ENCODE results near the gene UST.
"Not testable (repeated sequence)": the region's sequence is repeated elsewhere in the genome, so short reads cannot be mapped to it uniquely, and the experiment has no call there.

UST gene

GRCh38 chr6:149094156-149094555, 347.3 kb downstream of the UST start:
- TF ChIP-seq CTCF (IDR thresholded peaks at IDR 0.05; ENCODE audit: extremely low read depth, missing control alignments), result no peak
- no peak for DNase-seq (ENCODE audit: low spot score)

- no peak for DNase-seq (ENCODE audit: low spot score)
- no peak for TF ChIP-seq CTCF (IDR thresholded peaks at IDR 0.05; ENCODE audit: extremely low read depth, missing control alignments)
Measured at GRCh38 chr6:149094934-149095351, 348.1 kb downstream of the UST start.

GRCh38 chr6:149095842-149096241, 349.0 kb downstream of the UST start:
- no peak for TF ChIP-seq CTCF (IDR thresholded peaks at IDR 0.05; ENCODE audit: extremely low read depth, missing control alignments)
- no peak for DNase-seq (ENCODE audit: low spot score)

GRCh38 chr6:149097794-149098193, 351.0 kb downstream of the UST start:
- no peak for TF ChIP-seq CTCF (IDR thresholded peaks at IDR 0.05; ENCODE audit: extremely low read depth, missing control alignments)
- no peak for DNase-seq (ENCODE audit: low spot score)

GRCh38 chr6:149098700-149099276, 352.0 kb downstream of the UST start:
- no peak for DNase-seq (ENCODE audit: low spot score)
- no peak for TF ChIP-seq CTCF (IDR thresholded peaks at IDR 0.05; ENCODE audit: extremely low read depth, missing control alignments)

- no peak for DNase-seq (ENCODE audit: low spot score)
- TF ChIP-seq CTCF (IDR thresholded peaks at IDR 0.05; ENCODE audit: extremely low read depth, missing control alignments), result no peak
Measured at GRCh38 chr6:149102324-149102723, 355.5 kb downstream of the UST start.

- DNase-seq (ENCODE audit: low spot score), result not testable (repeated sequence)
Measured at GRCh38 chr6:149103950-149104349, 357.1 kb downstream of the UST start.

- no peak for DNase-seq (ENCODE audit: low spot score)
- no peak for TF ChIP-seq CTCF (IDR thresholded peaks at IDR 0.05; ENCODE audit: extremely low read depth, missing control alignments)
Measured at GRCh38 chr6:149107520-149107919, 360.7 kb downstream of the UST start.

Measured in GM20000 (cell line).